Esophagus squamous epithelium (tissue), 5 donors: ENCODE measurements around the gene CLSTN1. TPM values are rescaled to one million over a fixed set of nuclear protein-coding genes. Genes with fewer than 3 reads are reported as not detected.

Experiments
- DNase-seq: peaks from one replicate; lab custom pipeline; 2025; lab: John Stamatoyannopoulos, UW
- H3K27ac ChIP-seq, 4 donors: fragments of 200-600 bp; sonication (generic); one replicate each; pipeline ENCODE4 v1.5.1; 2016 to 2019; ENCODE audit warnings: mild to moderate bottlenecking in 1 of 4
- H3K27me3 ChIP-seq, 4 donors: fragments of 200-600 bp; sonication (generic); 1 replicate in 3 of 4; 2 replicates in 1 of 4; pipeline versions ENCODE4 v1.5.1 to v1.6.0; 2017 to 2021; ENCODE audit warnings: antibody characterized with exemption in 1 of 4
- H3K36me3 ChIP-seq, 3 donors: fragments of 200-600 bp; sonication (generic); one replicate each; pipeline ENCODE4 v1.5.1; 2016 to 2019
- H3K4me1 ChIP-seq, 3 donors: fragments of 200-600 bp; sonication (generic); one replicate each; pipeline ENCODE4 v1.5.1; 2017 to 2019
- H3K4me3 ChIP-seq, 4 donors: fragments of 200-600 bp; sonication (generic); 1 replicate in 3 of 4; 2 replicates in 1 of 4; pipeline ENCODE4 v1.5.1; 2016 to 2019; ENCODE audit warnings: mild to moderate bottlenecking in 2 of 4, moderate library complexity in 1 of 4
- H3K9me3 ChIP-seq, 3 donors: fragments of 200-600 bp; sonication (generic); one replicate each; pipeline ENCODE4 v1.5.1; 2016 to 2019
- POLR2A ChIP-seq, 4 donors: fragments of 450-650 bp; IDR thresholded peaks; one replicate each; pipeline ENCODE4 v1.6.1; 2017; ENCODE audit warnings: antibody characterized with exemption in 4 of 4, mild to moderate bottlenecking in 4 of 4, moderate library complexity in 3 of 4
- WGBS, 2 donors: methylation state at CpG; one replicate each; pipeline ENCODE4 v1.1.5; 2018; 5-methylcytosine and 5-hydroxymethylcytosine counted together
- intact Hi-C: fragments of 100-400 bp; cut with DNase I; formaldehyde crosslinking; loops from one replicate; pipeline ENCODE4 v1.15.0; 2022
- total RNA-seq, 4 donors: library from RNA; depleted of rRNA; stranded (reverse); fragments of >200 nt; gene quantifications; one replicate each; pipeline ENCODE4 v1.1.0, GENCODE V29; 2016
- TF ChIP-seq, protein P1 (sequence below), 6 experiments: fragments of 450-650 bp in 4 of 6; fragments of 200-600 bp in 2 of 6; sonication (generic) in 2 of 6; IDR thresholded peaks; one replicate each; pipeline ENCODE4 v1.5.1; 2016 to 2019; ENCODE audit warnings: antibody characterized with exemption in 6 of 6, mild to moderate bottlenecking in 4 of 6, moderate library complexity in 4 of 6
- donor health status: DM: yes; HTN: yes; CAD: no.

CLSTN1 gene
- total RNA-seq, 4 donors from 2014 or later: 57.3 to 68.4 (median 65.3) TPM

DNA sequence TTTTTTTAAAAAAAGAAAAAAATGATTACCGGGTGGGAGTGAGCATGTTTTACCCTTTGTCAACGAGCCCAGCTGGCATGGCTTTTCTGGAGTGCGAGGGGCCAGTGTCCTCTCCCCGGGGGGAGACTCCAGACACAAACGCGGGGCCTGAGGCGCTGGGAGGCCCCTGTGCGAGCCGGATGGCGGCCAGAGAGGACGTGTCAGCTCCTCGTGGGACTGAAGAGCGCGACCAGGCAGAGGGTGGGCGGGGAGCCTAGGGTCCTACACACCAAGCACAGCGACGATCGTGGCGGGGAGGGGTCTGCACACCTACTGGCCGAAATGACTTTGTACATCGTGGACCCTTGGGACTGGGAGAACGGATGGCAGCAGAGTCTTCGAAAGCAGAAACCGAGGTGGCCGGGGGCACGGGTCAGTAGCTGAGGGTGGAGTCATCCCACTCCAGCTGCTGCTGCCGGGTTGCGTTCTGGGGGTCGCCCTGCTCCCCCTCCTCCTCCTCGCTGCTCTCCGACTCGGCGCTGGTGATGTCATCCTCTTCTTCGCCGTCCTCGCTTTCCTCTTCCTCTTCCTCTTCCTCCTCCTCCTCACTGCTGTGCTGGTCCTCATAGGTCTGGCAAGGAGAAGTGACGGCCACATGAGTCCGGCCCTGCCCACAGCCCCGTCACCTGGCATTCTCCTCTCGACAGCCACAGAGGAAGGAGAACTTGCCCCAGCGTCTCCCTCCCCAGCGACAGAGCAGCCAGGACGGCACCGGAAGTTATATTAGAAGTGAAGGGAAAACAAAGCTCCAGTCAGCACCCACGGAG, 93.5 kb downstream of the CLSTN1 start:
- TF ChIP-seq, protein P1, sequence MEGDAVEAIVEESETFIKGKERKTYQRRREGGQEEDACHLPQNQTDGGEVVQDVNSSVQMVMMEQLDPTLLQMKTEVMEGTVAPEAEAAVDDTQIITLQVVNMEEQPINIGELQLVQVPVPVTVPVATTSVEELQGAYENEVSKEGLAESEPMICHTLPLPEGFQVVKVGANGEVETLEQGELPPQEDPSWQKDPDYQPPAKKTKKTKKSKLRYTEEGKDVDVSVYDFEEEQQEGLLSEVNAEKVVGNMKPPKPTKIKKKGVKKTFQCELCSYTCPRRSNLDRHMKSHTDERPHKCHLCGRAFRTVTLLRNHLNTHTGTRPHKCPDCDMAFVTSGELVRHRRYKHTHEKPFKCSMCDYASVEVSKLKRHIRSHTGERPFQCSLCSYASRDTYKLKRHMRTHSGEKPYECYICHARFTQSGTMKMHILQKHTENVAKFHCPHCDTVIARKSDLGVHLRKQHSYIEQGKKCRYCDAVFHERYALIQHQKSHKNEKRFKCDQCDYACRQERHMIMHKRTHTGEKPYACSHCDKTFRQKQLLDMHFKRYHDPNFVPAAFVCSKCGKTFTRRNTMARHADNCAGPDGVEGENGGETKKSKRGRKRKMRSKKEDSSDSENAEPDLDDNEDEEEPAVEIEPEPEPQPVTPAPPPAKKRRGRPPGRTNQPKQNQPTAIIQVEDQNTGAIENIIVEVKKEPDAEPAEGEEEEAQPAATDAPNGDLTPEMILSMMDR (IDR thresholded peaks at IDR 0.05): no peak
- peak overlapping the region in 1 of 4 donors; percentile 3 for H3K27ac ChIP-seq
- 68 to 80% methylated on average over 20 to 32 of the region's 45 CpGs for WGBS, 2 donors
- no peak for DNase-seq
- peaks cover 56 to 100% (median 76%) of the 10 kb centered on the region in 3 donors for H3K36me3 ChIP-seq
- no peaks in the 10 kb centered on the region for H3K9me3 ChIP-seq
- H3K27me3 ChIP-seq: no peaks in the 10 kb centered on the region
- no peak overlapping the region for H3K4me3 ChIP-seq
- no peaks in the 10 kb centered on the region for H3K4me1 ChIP-seq
- intact Hi-C loops: no loop called here

DNA sequence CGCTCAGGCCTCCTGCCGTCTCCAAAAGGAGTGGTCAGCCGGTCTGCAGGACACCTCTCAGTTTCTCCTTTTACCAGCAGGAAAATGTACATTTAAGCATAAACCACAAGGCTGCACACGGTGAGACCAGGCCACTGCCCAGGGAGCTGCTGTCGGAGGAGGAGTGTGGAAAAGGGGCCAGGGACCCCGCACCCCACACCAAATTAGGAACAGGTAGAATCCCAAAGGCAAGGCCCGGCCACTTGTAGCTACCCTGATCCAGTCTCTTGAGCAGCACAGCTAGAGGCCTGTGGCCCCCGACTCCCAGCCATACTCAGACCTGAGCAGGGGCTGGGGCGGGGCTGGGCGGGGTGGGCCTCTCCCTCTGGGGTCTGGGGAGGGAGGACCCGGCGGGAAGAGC, 94.2 kb downstream of the CLSTN1 start:
- Histone ChIP-seq H3K4me1 (no peaks in the 10 kb centered on the region), H3K9me3 (no peaks in the 10 kb centered on the region), H3K4me3 (no peak overlapping the region), H3K27me3 (no peaks in the 10 kb centered on the region), H3K27ac (no peak overlapping the region), H3K36me3 (peaks cover 50 to 100% (median 68%) of the 10 kb centered on the region in 3 donors)
- 87 to 89% methylated on average over 3 to 5 of the region's 12 CpGs for WGBS, 2 donors
- DNase-seq: no peak
- intact Hi-C loops: no loop called here
- no peak for TF ChIP-seq POLR2A (IDR thresholded peaks at IDR 0.05)
- TF ChIP-seq, protein P1 (IDR thresholded peaks at IDR 0.05): no peak

DNA sequence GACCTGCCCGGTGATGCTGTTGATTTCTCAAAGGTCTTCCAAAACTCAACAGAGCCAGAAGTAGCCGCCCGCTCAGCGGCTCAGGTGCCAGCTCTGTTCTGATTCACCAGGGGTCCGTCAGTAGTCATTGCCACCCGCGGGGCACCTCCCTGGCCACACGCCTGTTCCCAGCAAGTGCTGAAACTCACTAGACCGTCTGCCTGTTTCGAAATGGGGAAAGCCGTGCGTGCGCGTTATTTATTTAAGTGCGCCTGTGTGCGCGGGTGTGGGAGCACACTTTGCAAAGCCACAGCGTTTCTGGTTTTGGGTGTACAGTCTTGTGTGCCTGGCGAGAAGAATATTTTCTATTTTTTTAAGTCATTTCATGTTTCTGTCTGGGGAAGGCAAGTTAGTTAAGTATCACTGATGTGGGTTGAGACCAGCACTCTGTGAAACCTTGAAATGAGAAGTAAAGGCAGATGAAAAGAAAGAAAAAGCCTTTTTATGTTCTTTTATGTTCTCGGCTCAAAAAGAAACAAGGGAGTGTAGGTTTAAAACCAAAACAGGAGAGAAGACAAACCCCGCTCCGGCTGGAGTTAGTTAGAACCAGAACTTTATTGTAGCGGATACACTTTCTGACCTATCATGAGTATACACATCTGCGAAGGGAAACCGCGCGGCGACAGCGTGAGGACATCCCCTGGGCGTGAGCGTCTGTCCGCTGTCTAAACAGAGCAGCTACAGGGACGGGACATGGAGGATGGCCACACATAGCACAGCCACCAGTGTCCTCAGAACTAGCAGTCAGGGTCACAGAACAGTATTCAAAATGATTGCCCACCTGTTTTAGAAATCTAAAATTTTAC, 95.1 kb downstream of the CLSTN1 start:
- no peak for TF ChIP-seq POLR2A (IDR thresholded peaks at IDR 0.05)
- TF ChIP-seq, protein P1 (IDR thresholded peaks at IDR 0.05): no peak
- Histone ChIP-seq H3K4me3 (no peak overlapping the region), H3K9me3 (peaks cover 0 to 3% (median 1%) of the 10 kb centered on the region in 3 donors), H3K27me3 (no peaks in the 10 kb centered on the region), H3K36me3 (peaks cover 44 to 100% (median 63%) of the 10 kb centered on the region in 3 donors), H3K27ac (no peak overlapping the region), H3K4me1 (no peaks in the 10 kb centered on the region)
- DNase-seq: no peak
- intact Hi-C loops: no loop called here
- 74 to 77% methylated on average over 27 to 29 of the region's 33 CpGs for WGBS, 2 donors

DNA sequence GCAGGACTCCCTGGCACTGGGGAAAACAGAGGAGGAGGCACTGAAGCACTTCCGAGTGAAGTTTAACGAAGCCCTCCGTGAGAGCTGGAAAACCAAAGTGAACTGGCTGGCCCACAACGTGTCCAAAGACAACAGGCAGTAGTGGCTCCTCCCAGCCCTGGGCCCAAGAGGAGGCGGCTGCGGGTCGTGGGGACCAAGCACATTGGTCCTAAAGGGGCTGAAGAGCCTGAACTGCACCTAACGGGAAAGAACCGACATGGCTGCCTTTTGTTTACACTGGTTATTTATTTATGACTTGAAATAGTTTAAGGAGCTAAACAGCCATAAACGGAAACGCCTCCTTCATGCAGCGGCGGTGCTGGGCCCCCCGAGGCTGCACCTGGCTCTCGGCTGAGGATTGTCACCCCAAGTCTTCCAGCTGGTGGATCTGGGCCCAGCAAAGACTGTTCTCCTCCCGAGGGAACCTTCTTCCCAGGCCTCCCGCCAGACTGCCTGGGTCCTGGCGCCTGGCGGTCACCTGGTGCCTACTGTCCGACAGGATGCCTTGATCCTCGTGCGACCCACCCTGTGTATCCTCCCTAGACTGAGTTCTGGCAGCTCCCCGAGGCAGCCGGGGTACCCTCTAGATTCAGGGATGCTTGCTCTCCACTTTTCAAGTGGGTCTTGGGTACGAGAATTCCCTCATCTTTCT, 96.7 kb downstream of the CLSTN1 start:
- H3K4me3 ChIP-seq: no peak overlapping the region
- no peak overlapping the region for H3K27ac ChIP-seq
- DNase-seq: no peak
- peaks cover 0 to 15% (median 10%) of the 10 kb centered on the region in 3 donors for H3K9me3 ChIP-seq
- no peak for TF ChIP-seq POLR2A (IDR thresholded peaks at IDR 0.05)
- TF ChIP-seq, protein P1 (IDR thresholded peaks at IDR 0.05): no peak
- peaks cover 46 to 100% (median 63%) of the 10 kb centered on the region in 3 donors for H3K36me3 ChIP-seq
- 52 to 67% methylated on average over 2 to 5 of the region's 25 CpGs for WGBS, 2 donors
- intact Hi-C loops: no loop called here
- H3K4me1 ChIP-seq: no peaks in the 10 kb centered on the region
- H3K27me3 ChIP-seq: no peaks in the 10 kb centered on the region
